ENCODE results near the gene FCHSD1. TPM values are rescaled to one million over a fixed set of nuclear protein-coding genes. Genes with fewer than 3 reads are reported as not detected.
"Not testable (repeated sequence)": the region's sequence is repeated elsewhere in the genome, so short reads cannot be mapped to it uniquely, and the experiment has no call there.

Gene FCHSD1
- total and polyA plus RNA-seq, 8 donors: 5.0 to 66.5 (median 14.3) TPM

DNA sequence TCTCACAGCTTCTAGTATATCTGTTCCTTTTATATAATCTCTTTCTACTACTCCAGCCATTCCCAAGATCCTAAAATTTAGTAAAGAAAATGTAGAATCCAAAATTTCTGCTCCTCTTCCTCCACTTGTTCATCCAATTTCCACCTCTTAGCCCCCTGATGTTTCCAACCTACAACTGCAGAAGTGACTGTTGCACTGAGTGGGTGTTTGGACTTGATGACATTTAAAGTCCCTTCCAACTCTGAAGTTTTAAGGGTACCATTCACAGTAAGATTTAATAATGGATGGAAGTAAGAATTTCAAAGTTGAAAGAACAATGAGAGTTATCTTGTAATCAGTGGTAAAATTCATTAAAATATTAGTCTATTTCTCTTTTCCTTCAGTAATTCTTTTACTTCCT lies 37.9 kb downstream of the FCHSD1 start:
- no peak for TF ChIP-seq POLR2A (IDR thresholded peaks at IDR 0.05)
- no peak for TF ChIP-seq CTCF (IDR thresholded peaks at IDR 0.05)
- Histone ChIP-seq H3K9me3 (no peaks in the 10 kb centered on the region), H3K27ac (peak overlapping the region in 4 of 5 donors; percentile 21 to 48 (median 44)), H3K4me1 (peaks cover 50 to 98% (median 70%) of the 10 kb centered on the region in 4 donors), H3K36me3 (no peaks in the 10 kb centered on the region), H3K4me3 (no peak overlapping the region), H3K27me3 (no peaks in the 10 kb centered on the region)
- intact Hi-C loops (cut with DNase I; ENCODE audit: low total_unique reads): no loop called here
- DNase-seq: no peak

GRCh38 chr5:141611289-141611688 lies 39.9 kb downstream of the FCHSD1 start:
- no peaks in the 10 kb centered on the region for H3K9me3 ChIP-seq
- intact Hi-C loops (cut with DNase I; ENCODE audit: low total_unique reads): no loop called here
- peak overlapping the region in 2 of 5 donors; percentile 2 to 30 for H3K27ac ChIP-seq
- TF ChIP-seq POLR2A (IDR thresholded peaks at IDR 0.05) (no peak), CTCF (IDR thresholded peaks at IDR 0.05) (no peak), POLR2AphosphoS5 (IDR thresholded peaks at IDR 0.05) (no peak), EP300 (IDR thresholded peaks at IDR 0.05) (no peak)
- no peak for DNase-seq
- 68 to 89% (median 85%) methylated on average over 3 of the region's 3 CpGs for WGBS, 5 donors
- peaks cover 48 to 98% (median 68%) of the 10 kb centered on the region in 4 donors for H3K4me1 ChIP-seq
- no peaks in the 10 kb centered on the region for H3K36me3 ChIP-seq
- H3K4me3 ChIP-seq: no peak overlapping the region
- H3K27me3 ChIP-seq: no peaks in the 10 kb centered on the region

DNA sequence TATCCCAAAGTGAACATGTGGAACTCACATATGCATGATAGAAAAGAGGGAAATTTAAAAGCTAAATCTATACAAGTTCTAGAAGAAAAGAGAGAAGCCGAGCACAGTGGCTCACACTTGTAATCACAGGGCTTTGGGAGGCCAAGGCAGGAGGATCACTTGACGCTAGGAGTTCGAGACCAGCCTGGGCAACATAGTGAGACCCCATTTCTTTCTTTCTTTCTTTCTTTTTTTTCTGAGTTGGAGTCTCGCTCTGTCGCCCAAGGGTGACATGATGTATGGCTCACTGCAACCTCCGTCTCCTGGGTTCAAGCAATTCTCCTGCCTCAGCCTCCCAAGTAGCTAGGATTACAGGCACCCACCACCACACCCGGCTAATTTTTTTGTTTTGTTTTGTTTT lies 41.3 kb downstream of the FCHSD1 start:
- WGBS, 5 donors: 94 to 98% (median 96%) methylated on average over 7 of the region's 7 CpGs
- H3K4me3 ChIP-seq; H3K36me3 ChIP-seq; intact Hi-C loops (cut with DNase I; ENCODE audit: low total_unique reads); H3K27me3 ChIP-seq; H3K9me3 ChIP-seq; DNase-seq: not testable (repeated sequence)
- peak overlapping the region in 3 of 5 donors; percentile 8 to 78 (median 30) for H3K27ac ChIP-seq
- H3K4me1 ChIP-seq: peaks cover 42 to 98% (median 69%) of the 10 kb centered on the region in 4 donors

DNA sequence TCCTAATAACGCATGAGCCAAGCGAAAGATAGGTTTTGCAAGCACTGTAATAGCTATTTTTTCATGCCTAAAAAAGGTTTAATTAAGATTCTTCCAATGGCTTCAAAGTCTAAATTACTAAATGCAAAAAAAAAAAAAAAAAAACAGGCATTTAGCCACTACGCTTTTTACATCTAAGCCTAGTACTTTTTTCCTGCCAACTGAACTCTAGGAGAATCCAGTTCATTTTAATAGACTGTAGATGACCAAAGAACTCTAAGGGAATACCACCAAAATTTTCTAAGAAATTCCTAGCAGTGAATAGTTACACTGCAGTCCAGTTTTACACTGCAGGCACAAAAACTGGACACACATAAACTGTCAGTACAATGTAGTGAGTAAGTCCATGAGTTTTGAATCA lies 42.2 kb downstream of the FCHSD1 start:
- no peak for TF ChIP-seq POLR2AphosphoS5 (IDR thresholded peaks at IDR 0.05)
- TF ChIP-seq CTCF (IDR thresholded peaks at IDR 0.05): no peak
- TF ChIP-seq EP300 (IDR thresholded peaks at IDR 0.05): no peak
- no peak for TF ChIP-seq POLR2A (IDR thresholded peaks at IDR 0.05)
- Histone ChIP-seq H3K4me3 (no peak overlapping the region), H3K9me3 (no peaks in the 10 kb centered on the region), H3K36me3 (no peaks in the 10 kb centered on the region), H3K27ac (peak overlapping the region in 4 of 5 donors; percentile 30 to 78 (median 44)), H3K4me1 (peaks cover 46 to 98% (median 73%) of the 10 kb centered on the region in 4 donors), H3K27me3 (no peaks in the 10 kb centered on the region)
- intact Hi-C loops (cut with DNase I; ENCODE audit: low total_unique reads): no loop called here
- no peak for DNase-seq
- WGBS, 5 donors: 43 to 72% (median 50%) methylated on average over 3 of the region's 3 CpGs

GRCh38 chr5:141608557-141608956 lies 42.7 kb downstream of the FCHSD1 start:
- Histone ChIP-seq H3K36me3 (no peaks in the 10 kb centered on the region), H3K9me3 (no peaks in the 10 kb centered on the region), H3K4me3 (no peak overlapping the region), H3K27ac (peak overlapping the region in 4 of 5 donors; percentile 30 to 78 (median 44)), H3K4me1 (peaks cover 51 to 98% (median 73%) of the 10 kb centered on the region in 4 donors), H3K27me3 (no peaks in the 10 kb centered on the region)
- intact Hi-C loops (cut with DNase I; ENCODE audit: low total_unique reads): no loop called here
- TF ChIP-seq POLR2AphosphoS5 (IDR thresholded peaks at IDR 0.05): no peak
- no peak for TF ChIP-seq CTCF (IDR thresholded peaks at IDR 0.05)
- no peak for TF ChIP-seq EP300 (IDR thresholded peaks at IDR 0.05)
- TF ChIP-seq POLR2A (IDR thresholded peaks at IDR 0.05): no peak
- WGBS, 5 donors: 11 to 43% (median 33%) methylated on average over 1 of the region's 1 CpG
- peak in 1 of 2 donors; percentile 36 for DNase-seq

All from stomach (tissue), 9 donors.